Dendritic cell treated with granulocyte-macrophage colony-stimulating factor and Interleukin-4, amounts not matched to agents 40 ng/mL and 50 ng/mL, for 4 days (primary cell): Measurements from ENCODE around the gene SLC51B.
"Not testable (repeated sequence)": the region's sequence is repeated elsewhere in the genome, so short reads cannot be mapped to it uniquely, and the experiment has no call there.

Experiments
- H3K27ac Mint-ChIP-seq: one replicate; pipeline ENCODE4 v1.8.0; 2022; ENCODE audit warnings: mild to moderate bottlenecking, mixed read lengths
- H3K27me3 Mint-ChIP-seq: one replicate; pipeline ENCODE4 v1.8.0; 2022; ENCODE audit warnings: mild to moderate bottlenecking, mixed read lengths
- H3K36me3 Mint-ChIP-seq: one replicate; pipeline ENCODE4 v1.8.0; 2022; ENCODE audit warnings: low read depth, mixed read lengths
- H3K4me1 Mint-ChIP-seq: one replicate; pipeline ENCODE4 v1.8.0; 2022; ENCODE audit warnings: low read depth, mixed read lengths
- H3K4me3 Mint-ChIP-seq: one replicate; pipeline ENCODE4 v1.8.0; 2022; ENCODE audit warnings: mild to moderate bottlenecking, moderate library complexity, mixed read lengths
- H3K9me3 Mint-ChIP-seq: one replicate; pipeline ENCODE4 v1.8.0; 2022; ENCODE audit warnings: mixed read lengths
- intact Hi-C: fragments of 100-400 bp; cut with micrococcal nuclease; formaldehyde crosslinking; loops from one replicate; pipeline ENCODE4 v1.15.0; 2022

Gene SLC51B

DNA sequence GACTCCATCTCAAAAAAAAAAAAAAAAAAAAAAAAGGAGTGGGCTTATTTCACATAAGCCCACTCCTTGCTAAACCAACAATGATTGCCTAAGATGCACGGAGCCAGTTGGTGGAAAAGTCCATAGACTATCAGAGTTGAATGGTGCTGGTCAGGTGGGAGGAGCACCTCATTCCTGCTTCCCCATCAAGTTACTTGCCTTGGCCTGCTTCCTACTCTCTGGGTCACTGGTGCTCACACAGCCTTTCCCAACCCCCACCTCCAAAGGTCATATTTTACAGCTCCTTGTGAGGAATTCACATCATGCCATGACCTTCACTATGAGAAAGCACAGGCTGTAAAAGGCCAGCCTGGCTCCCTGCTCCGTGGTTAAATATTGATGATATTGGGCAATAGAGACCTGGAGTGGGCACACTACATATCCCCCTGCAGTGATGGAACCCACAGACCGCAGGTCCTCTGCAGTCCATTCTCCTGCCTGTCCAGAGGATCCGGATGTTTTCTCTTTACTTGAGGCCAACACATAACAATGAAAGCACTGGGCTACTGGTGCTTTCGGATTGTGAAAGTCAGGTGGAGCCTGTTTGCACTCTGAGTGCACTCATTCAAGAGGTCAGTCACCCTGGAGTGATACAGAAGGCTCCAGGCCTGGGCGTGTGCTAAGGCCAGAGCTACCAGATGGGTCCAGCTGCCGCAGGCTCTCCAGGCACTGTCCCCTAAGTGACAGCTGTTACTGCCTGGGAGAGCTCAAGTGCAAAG lies at the start of gene SLC51B:
TSS of gene SLC51B (plus strand) at position 664 of the 758 bp plus-strand sequence. CDS start 4,618 bp downstream, outside the sequence.
- H3K27me3 Mint-ChIP-seq, result peaks cover 14% of the 10 kb centered on the region
- peaks cover 30% of the 10 kb centered on the region for H3K4me1 Mint-ChIP-seq
- intact Hi-C loops, result no loop called here
- H3K9me3 Mint-ChIP-seq, result no peaks in the 10 kb centered on the region
- peak within 1 kb of the TSS; percentile 17 for H3K4me3 Mint-ChIP-seq
- no peaks in the 10 kb centered on the region for H3K36me3 Mint-ChIP-seq
- H3K27ac Mint-ChIP-seq, result no peak within 1 kb of the TSS

DNA sequence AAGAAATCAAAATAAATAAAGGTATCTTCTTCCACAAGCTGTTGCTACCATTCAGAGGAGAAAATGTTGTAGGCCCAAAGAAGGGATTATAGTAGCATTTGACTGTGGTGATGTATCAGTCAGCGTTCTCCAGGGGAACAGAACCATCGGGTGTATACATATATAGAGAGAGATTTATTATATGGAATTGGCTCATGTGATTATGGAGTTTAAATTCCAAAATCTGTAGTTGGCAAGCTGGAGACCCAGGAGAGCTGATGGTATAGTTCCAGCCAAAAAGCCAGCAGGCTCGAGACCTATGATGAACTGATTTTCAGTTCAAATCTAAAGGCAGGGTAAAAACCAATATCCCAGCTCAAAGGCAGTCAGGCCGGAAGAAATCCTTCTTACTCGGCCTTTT lies 48.1 kb upstream of the SLC51B start:
- Mint-ChIP-seq H3K9me3 (no peaks in the 10 kb centered on the region), H3K27me3 (no peaks in the 10 kb centered on the region), H3K4me1 (peaks cover 12% of the 10 kb centered on the region), H3K27ac (no peak overlapping the region), H3K4me3 (no peak overlapping the region), H3K36me3 (peaks cover 8% of the 10 kb centered on the region)
- intact Hi-C loops, result no loop called here

DNA sequence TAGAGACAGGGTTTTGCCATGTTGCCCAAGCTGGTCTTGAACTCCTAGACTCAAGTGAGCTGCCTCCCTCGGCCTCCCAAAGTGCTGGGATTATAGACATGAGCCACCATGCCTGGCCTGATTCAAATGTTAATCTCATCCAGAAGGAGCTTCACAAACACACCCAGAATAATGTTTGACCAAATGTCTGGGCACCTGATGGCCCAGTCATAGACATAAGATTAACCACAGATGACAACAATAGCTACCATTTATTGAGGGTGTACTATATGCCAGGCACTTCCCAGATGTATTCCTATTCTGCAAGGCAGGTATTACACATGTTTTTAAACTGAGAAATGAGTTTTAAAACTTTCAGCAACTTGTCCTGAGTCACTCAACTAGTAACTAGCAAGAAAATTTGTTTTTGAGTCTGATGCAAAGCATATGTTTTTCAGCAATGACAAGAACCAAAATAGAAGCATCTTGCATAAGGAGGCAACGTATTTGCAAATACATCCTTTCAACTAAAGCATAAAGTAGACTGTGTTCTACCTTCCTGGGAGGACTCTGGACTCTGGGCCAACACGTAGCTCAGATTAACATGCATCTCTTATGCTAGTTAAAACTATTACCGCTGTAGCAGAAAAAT lies 47.3 kb upstream of the SLC51B start:
- intact Hi-C loops, result no loop called here
- Mint-ChIP-seq H3K9me3 (no peaks in the 10 kb centered on the region), H3K27ac (no peak overlapping the region), H3K4me3 (no peak overlapping the region), H3K4me1 (peaks cover 11% of the 10 kb centered on the region), H3K36me3 (peaks cover 15% of the 10 kb centered on the region), H3K27me3 (no peaks in the 10 kb centered on the region)

DNA sequence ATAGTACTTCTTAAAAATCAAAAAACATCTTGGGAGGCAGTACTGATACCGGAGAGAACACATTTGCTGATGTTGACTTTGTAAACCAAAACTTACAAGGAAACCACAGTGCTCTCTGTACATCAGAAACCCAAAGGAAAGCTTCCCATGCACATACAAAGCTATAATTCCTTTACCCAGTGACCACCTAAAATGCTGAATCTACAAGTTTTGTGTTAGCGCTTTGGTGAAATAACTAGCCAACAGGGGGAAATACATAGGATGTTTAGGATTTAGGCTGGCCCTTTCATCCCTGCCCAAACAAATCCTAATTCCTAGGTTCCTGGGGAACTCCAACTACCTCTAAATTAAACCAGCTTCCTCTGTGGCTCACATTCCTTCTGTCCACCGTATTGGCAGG lies 40.2 kb upstream of the SLC51B start:
- H3K27me3 Mint-ChIP-seq, result no peaks in the 10 kb centered on the region
- H3K27ac Mint-ChIP-seq, result no peak overlapping the region
- H3K4me3 Mint-ChIP-seq, result no peak overlapping the region
- intact Hi-C loops, result loop anchor here (5.0 kb wide), 1 partner anchor 273 kb away; no protein-coding TSS in a partner anchor
- H3K4me1 Mint-ChIP-seq, result peaks cover 10% of the 10 kb centered on the region
- H3K9me3 Mint-ChIP-seq, result no peaks in the 10 kb centered on the region
- peaks cover 61% of the 10 kb centered on the region for H3K36me3 Mint-ChIP-seq

DNA sequence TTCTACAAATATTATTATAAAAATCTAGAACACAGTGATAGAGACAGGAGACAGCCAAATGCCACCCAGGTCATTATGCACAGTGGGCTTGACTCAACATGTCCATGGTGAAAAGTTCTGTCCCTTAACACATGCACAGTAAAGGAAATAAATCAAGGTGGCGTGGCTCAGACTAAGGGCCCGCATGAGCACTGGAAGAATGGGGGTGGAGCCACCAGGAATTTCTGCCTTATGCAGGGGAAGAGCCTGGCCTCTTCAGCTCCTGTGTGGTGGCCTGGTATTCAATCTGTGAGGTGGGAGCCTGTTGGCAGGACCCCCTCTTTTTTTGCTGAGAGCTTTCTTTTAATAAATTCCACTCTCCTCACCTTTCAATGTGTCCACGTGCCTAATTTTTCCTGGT lies 38.3 kb upstream of the SLC51B start:
- peaks cover 73% of the 10 kb centered on the region for H3K36me3 Mint-ChIP-seq
- no peaks in the 10 kb centered on the region for H3K9me3 Mint-ChIP-seq
- H3K4me3 Mint-ChIP-seq, result no peak overlapping the region
- intact Hi-C loops, result loop anchor here (5.0 kb wide), 1 partner anchor 275 kb away; no protein-coding TSS in a partner anchor
- H3K27me3 Mint-ChIP-seq, result no peaks in the 10 kb centered on the region
- no peak overlapping the region for H3K27ac Mint-ChIP-seq
- peaks cover 16% of the 10 kb centered on the region for H3K4me1 Mint-ChIP-seq

DNA sequence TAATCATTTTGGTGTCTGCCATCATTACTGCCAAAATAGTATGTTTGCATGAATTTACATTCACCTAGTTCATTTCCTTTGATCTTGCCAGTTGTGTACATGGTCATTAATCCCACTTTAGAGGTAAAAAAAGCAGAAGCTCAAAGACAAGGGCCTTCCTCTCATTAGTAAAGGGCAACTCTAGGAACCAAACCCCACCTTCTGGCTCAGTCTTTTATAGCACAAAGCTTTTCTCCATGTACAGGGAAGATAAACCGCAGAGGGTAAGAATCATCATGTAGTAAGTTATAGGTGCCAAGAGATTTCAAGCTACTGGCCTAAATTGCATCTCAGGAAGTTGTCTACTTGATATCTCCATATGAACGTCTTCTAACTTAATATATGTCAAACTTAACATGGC lies 36.2 kb upstream of the SLC51B start:
- H3K27ac Mint-ChIP-seq, result no peak overlapping the region
- peaks cover 16% of the 10 kb centered on the region for H3K4me1 Mint-ChIP-seq
- H3K4me3 Mint-ChIP-seq, result no peak overlapping the region
- H3K27me3 Mint-ChIP-seq, result no peaks in the 10 kb centered on the region
- H3K36me3 Mint-ChIP-seq, result peaks cover 72% of the 10 kb centered on the region
- intact Hi-C loops, result loop anchor here (5.0 kb wide), 1 partner anchor 277 kb away; no protein-coding TSS in a partner anchor
- H3K9me3 Mint-ChIP-seq, result no peaks in the 10 kb centered on the region

DNA sequence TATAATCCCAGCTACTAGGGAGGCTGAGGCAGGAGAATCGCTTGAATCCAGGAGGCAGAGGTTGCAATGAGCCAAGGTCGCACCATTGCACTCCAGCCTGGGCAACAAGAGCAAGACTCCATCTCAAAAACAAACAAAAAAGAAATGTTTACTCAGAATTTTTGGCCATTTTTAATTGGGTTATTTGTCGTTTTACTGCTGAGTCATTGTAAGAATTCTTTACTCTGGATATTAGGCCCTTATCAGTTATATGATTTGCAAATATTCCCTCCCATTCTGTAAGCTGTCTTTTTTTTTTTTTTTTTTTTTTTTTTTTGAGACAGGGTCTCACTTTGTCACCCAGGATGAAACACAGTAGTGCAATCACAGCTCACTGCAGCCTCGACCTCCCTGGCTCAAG lies 34.0 kb upstream of the SLC51B start:
- H3K27me3 Mint-ChIP-seq, H3K27ac Mint-ChIP-seq, H3K4me3 Mint-ChIP-seq, intact Hi-C loops, H3K9me3 Mint-ChIP-seq: not testable (repeated sequence)
- peaks cover 72% of the 10 kb centered on the region for H3K36me3 Mint-ChIP-seq
- peaks cover 16% of the 10 kb centered on the region for H3K4me1 Mint-ChIP-seq

DNA sequence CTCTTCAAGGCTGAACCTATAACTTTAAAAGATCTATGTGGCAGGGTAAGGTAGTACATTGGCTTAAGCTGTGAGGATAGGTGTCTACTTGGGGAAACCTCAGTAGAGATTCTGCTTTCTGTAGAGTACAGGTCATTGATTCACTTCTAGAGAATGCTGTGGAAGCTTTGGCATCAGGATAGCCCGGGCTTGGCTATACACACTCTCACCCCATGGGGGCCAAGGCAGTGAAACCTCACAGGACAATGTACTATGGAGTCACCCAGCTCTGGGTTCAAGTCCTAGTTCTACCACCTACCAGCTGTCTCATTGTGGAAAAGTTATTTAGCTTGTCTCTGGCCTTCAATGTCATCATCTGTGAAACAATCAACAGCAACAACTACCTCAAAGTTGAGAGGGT lies 24.8 kb upstream of the SLC51B start:
- H3K4me3 Mint-ChIP-seq, result no peak overlapping the region
- H3K27ac Mint-ChIP-seq, result no peak overlapping the region
- no peaks in the 10 kb centered on the region for H3K27me3 Mint-ChIP-seq
- H3K9me3 Mint-ChIP-seq, result no peaks in the 10 kb centered on the region
- H3K36me3 Mint-ChIP-seq, result peaks cover 98% of the 10 kb centered on the region
- peaks cover 1% of the 10 kb centered on the region for H3K4me1 Mint-ChIP-seq
- intact Hi-C loops, result no loop called here

DNA sequence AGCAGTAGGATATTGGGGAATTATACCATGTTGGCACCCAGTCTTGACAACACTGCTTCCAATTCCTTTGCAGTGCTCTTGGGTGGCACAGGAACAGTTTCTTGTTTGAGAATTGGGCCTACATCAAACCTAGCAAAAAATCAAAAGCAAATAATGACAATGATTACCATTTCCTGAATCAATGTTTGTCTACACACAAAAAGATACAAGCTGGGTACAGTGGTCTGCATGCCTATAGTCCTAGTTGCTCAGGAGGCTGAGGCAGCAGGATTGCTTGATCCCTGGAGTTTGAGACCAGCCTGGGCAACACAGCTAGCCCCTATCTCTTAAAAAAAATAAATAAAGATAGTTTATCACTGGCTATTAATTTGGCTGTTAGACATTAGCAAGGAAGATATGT lies 23.7 kb upstream of the SLC51B start:
- H3K4me3 Mint-ChIP-seq, result no peak overlapping the region
- H3K36me3 Mint-ChIP-seq, result peaks cover 98% of the 10 kb centered on the region
- H3K27me3 Mint-ChIP-seq, result no peaks in the 10 kb centered on the region
- H3K9me3 Mint-ChIP-seq, result no peaks in the 10 kb centered on the region
- intact Hi-C loops, result no loop called here
- peaks cover 9% of the 10 kb centered on the region for H3K4me1 Mint-ChIP-seq
- no peak overlapping the region for H3K27ac Mint-ChIP-seq

DNA sequence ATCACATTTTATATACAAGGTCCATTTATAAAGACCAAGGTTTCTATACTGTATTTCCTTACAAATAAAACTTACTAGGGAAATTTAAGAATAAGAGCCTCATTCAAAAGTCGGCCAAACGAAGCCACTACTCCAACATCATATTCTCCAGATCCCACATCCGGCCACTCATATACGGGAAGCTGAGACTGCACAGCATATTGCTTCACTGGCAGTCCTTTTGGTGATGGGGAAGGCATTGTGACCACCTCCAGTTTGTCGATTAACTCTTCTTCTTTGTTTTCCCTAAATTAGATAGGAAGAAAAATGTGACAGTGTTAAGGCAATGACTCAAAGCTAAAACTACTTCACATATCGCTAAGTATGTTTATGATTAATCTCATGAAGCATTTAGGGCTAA lies 18.4 kb upstream of the SLC51B start:
- intact Hi-C loops, result loop anchor here (5.0 kb wide), 1 partner anchor 44 kb away; no protein-coding TSS in a partner anchor
- peaks cover 25% of the 10 kb centered on the region for H3K4me1 Mint-ChIP-seq
- H3K27me3 Mint-ChIP-seq, result peaks cover 9% of the 10 kb centered on the region
- peaks cover 63% of the 10 kb centered on the region for H3K36me3 Mint-ChIP-seq
- H3K27ac Mint-ChIP-seq, result no peak overlapping the region
- H3K9me3 Mint-ChIP-seq, result no peaks in the 10 kb centered on the region
- no peak overlapping the region for H3K4me3 Mint-ChIP-seq

DNA sequence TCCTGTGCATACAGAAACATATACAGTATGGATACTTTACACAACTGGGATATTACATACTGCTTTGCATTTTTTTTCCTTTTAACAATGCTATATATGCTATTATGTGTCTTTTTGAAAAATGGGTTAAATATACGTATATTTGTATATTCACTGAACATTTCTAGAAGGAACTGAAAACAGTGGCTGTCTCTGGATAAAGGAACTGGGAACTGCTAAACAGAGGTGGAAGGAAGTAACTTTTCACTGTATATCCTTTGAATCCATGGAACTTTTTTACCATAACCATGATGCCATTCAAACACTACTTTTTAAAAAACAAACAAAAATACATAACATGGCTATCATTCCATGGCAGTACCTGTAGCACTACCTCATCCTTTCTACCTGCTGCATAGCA lies 17.6 kb upstream of the SLC51B start:
- H3K27me3 Mint-ChIP-seq, result peaks cover 16% of the 10 kb centered on the region
- H3K4me3 Mint-ChIP-seq, result peak overlapping the region; percentile 86
- peaks cover 55% of the 10 kb centered on the region for H3K36me3 Mint-ChIP-seq
- peak overlapping the region; percentile 80 for H3K27ac Mint-ChIP-seq
- intact Hi-C loops, result loop anchor here (5.0 kb wide), 1 partner anchor 45 kb away; no protein-coding TSS in a partner anchor
- H3K4me1 Mint-ChIP-seq, result peaks cover 31% of the 10 kb centered on the region
- no peaks in the 10 kb centered on the region for H3K9me3 Mint-ChIP-seq

DNA sequence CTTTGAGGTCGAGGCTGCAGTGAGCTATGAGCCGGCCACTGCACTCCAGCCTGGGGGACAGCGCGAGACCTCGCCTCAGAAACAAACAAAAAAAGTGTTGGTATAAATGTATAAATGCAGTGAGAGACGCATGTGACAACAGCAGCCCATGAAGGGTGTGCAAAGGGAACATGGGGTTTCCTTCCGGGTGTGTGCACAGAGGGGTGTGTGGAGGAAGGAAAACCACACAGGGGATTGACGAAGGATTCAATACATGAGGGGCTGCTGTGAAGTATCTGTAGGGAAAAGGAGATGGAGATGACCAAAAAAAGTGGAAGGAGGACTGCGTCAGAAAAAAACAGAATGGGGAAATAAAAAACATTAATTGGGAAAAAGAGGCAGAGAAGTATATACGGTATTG lies 16.8 kb upstream of the SLC51B start:
- Mint-ChIP-seq H3K27ac (peak overlapping the region; percentile 80), H3K4me1 (peaks cover 39% of the 10 kb centered on the region), H3K9me3 (no peaks in the 10 kb centered on the region), H3K4me3 (peak overlapping the region; percentile 86), H3K27me3 (peaks cover 18% of the 10 kb centered on the region), H3K36me3 (peaks cover 48% of the 10 kb centered on the region)
- intact Hi-C loops, result loop anchor here (5.0 kb wide), 1 partner anchor 46 kb away; no protein-coding TSS in a partner anchor

DNA sequence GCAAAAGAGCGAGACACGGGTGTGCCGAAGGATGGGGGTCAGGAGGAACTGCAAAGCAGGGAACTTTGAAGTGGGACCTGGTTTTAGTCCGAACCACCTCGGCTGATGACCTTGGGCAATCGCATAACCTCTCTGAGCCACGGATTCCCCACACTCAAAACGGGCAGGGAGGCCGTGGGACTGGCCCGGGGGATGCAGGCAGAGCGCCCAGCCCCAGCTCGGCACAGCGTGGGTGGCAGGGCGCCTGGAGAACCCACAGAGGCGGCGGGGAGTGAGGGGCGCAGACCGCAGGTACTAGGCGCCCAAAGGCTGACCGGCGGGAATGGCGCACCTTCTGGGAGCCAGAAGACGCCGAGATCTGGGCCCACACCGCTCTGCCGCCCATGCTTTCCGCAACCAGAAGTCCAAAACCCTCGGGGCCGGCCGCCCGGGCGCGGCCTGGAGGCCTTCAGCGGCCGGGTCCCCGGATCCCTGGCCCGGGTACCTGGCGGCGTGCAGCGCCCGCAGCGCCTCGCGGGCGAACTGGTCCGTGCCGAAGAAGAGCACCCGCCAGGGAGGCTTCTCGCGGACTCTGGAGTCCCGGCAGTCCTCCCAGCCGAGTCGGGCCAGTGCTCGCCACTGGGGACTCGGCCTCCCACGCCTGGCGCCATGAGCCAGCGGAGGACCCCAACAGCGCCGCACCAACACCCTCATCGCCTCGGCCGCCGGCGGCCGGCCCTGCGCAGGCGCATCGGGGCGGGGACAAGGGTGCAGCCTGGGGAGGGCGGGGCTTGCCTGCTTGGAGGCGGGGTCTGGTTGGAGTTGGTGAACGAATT lies 16.1 kb upstream of the SLC51B start, which contains the start of gene MTFMT:
TSS of gene MTFMT (minus strand) at position 719 of the 815 bp plus-strand sequence. CDS start at position 693, 26 bp downstream.
- peak within 1 kb of the TSS; percentile 80 for H3K27ac Mint-ChIP-seq
- peaks cover 44% of the 10 kb centered on the region for H3K4me1 Mint-ChIP-seq
- H3K36me3 Mint-ChIP-seq, result peaks cover 40% of the 10 kb centered on the region
- peak within 1 kb of the TSS; percentile 86 for H3K4me3 Mint-ChIP-seq
- intact Hi-C loops, result loop anchor here (5.0 kb wide), 1 partner anchor 47 kb away; no protein-coding TSS in a partner anchor
- H3K27me3 Mint-ChIP-seq, result peaks cover 19% of the 10 kb centered on the region
- no peaks in the 10 kb centered on the region for H3K9me3 Mint-ChIP-seq
